ENCODE results near the gene FYN. TPM values are rescaled to one million over a fixed set of nuclear protein-coding genes. Genes with fewer than 3 reads are reported as not detected.

FYN gene
- total and polyA plus RNA-seq, 2 of the 13 experiments (the other 11 are each of a cell fraction or from before 2014, with no cell fraction given): 15.5 to 24.6 TPM

- TF ChIP-seq ZFP91 (CRISPR knock-in tag; IDR thresholded peaks at IDR 0.05; ENCODE audit: borderline replicate concordance) (peak; percentile 28; the same call in 1 of the 2 replicates), TBX2 (CRISPR knock-in tag; IDR thresholded peaks at IDR 0.05; ENCODE audit: borderline replicate concordance) (no peak), PRDM10 (CRISPR knock-in tag; IDR thresholded peaks at IDR 0.05; ENCODE audit: low read depth) (no peak), ZNF225 (CRISPR knock-in tag; IDR thresholded peaks at IDR 0.05) (0 out of 2 replicates have a peak, but pooled peaks have one; percentile 39), AGO1 (IDR thresholded peaks at IDR 0.05; ENCODE audit: low read depth, low read length, poor library complexity, severe bottlenecking) (no peak), ZSCAN12 (CRISPR knock-in tag; IDR thresholded peaks at IDR 0.05) (no peak), FOXC1 (CRISPR knock-in tag; IDR thresholded peaks at IDR 0.05; ENCODE audit: borderline replicate concordance) (no peak), STAG1 (CRISPR knock-in tag; IDR thresholded peaks at IDR 0.05) (peak; percentile 11; the same call in 1 of the 2 replicates), ZNF513 (CRISPR knock-in tag; conservative IDR thresholded peaks at IDR 0.05) (no peak), ZNF280B (CRISPR knock-in tag; IDR thresholded peaks at IDR 0.05; ENCODE audit: borderline replicate concordance) (0 out of 2 replicates have a peak, but pooled peaks have one; percentile 49), ZNF136 (CRISPR knock-in tag; IDR thresholded peaks at IDR 0.05; ENCODE audit: low read depth) (no peak), NFIC (IDR thresholded peaks at IDR 0.05; ENCODE audit: low read length) (no peak), NONO (IDR thresholded peaks at IDR 0.05) (no peak), NONO (CRISPR knock-in tag; conservative IDR thresholded peaks at IDR 0.05) (no peak), GMEB1 (CRISPR knock-in tag; IDR thresholded peaks at IDR 0.05; ENCODE audit: borderline replicate concordance) (no peak), CREB1 (IDR thresholded peaks at IDR 0.05) (no peak), CREB1 (CRISPR knock-in tag; IDR thresholded peaks at IDR 0.05) (no peak), ZMYM4 (CRISPR knock-in tag; IDR thresholded peaks at IDR 0.05) (0 out of 2 replicates have a peak, but pooled peaks have one; percentile 35), ZNF670 (CRISPR knock-in tag; IDR thresholded peaks at IDR 0.05; ENCODE audit: borderline replicate concordance) (no peak)
These were observed 228.3 kb downstream of the FYN start (continued) for GRCh38 chr6:111644893-111645430.

Measured in HepG2 (cell line).